C4-2B (cell line): Measurements from ENCODE around the gene RBBP8.
A peak's percentile ranks its signal among the peaks of the same experiment; 100 is the strongest.

ENCODE experiments used
- H3K27ac ChIP-seq: fragments of 450-650 bp; 2 replicates; pipeline ENCODE4 v1.5.1; 2017
- ZFX ChIP-seq: fragments of 450-650 bp; IDR thresholded peaks from 2 replicates; pipeline ENCODE4 v1.6.1; 2017
- TF ChIP-seq, protein P1 (sequence below): fragments of 450-650 bp; conservative IDR thresholded peaks from 2 replicates; pipeline ENCODE4 v1.5.1; 2017; ENCODE audit warnings: mild to moderate bottlenecking

RBBP8 gene

GRCh38 chr18:22975508-22975907, 42.4 kb downstream of the RBBP8 start:
- no peak for TF ChIP-seq ZFX
- TF ChIP-seq, protein P1, sequence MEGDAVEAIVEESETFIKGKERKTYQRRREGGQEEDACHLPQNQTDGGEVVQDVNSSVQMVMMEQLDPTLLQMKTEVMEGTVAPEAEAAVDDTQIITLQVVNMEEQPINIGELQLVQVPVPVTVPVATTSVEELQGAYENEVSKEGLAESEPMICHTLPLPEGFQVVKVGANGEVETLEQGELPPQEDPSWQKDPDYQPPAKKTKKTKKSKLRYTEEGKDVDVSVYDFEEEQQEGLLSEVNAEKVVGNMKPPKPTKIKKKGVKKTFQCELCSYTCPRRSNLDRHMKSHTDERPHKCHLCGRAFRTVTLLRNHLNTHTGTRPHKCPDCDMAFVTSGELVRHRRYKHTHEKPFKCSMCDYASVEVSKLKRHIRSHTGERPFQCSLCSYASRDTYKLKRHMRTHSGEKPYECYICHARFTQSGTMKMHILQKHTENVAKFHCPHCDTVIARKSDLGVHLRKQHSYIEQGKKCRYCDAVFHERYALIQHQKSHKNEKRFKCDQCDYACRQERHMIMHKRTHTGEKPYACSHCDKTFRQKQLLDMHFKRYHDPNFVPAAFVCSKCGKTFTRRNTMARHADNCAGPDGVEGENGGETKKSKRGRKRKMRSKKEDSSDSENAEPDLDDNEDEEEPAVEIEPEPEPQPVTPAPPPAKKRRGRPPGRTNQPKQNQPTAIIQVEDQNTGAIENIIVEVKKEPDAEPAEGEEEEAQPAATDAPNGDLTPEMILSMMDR = no peak
- no peak overlapping the region for H3K27ac ChIP-seq

GRCh38 chr18:22977847-22978701, 44.9 kb downstream of the RBBP8 start:
- no peak overlapping the region for H3K27ac ChIP-seq
- no peak for TF ChIP-seq ZFX
- TF ChIP-seq, protein P1 = no peak

GRCh38 chr18:22980394-22980793, 47.3 kb downstream of the RBBP8 start:
- no peak for TF ChIP-seq ZFX
- TF ChIP-seq, protein P1 = no peak
- no peak overlapping the region for H3K27ac ChIP-seq

- H3K27ac ChIP-seq = no peak overlapping the region
- TF ChIP-seq, protein P1 = no peak
- TF ChIP-seq ZFX = no peak
Measured at GRCh38 chr18:22981274-22982133, 48.4 kb downstream of the RBBP8 start.

- TF ChIP-seq, protein P1 = peak; percentile 76
- TF ChIP-seq ZFX = no peak
- H3K27ac ChIP-seq = no peak overlapping the region
Measured at GRCh38 chr18:22983175-22983574, 50.0 kb downstream of the RBBP8 start.

DNA sequence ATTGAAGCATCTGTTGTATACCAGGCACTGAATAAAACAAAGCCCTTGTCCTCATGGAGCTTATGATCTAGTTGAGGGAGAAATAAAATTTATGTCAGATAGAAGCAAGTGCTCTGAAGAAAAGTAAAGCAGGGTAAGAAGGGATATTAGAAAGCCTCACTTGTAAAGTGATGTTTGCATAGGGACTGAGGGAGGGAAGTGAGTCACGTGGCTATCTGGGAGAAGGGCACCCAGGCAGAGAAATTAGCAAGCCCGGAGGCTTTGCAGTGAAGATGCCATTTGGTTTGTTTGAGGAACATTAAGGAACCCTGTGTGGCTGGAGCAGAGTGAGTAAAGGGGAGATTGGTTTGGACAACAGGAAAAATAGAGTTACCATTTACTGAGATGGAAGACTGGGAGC, 52.1 kb downstream of the RBBP8 start:
- TF ChIP-seq, protein P1 = no peak
- no peak for TF ChIP-seq ZFX
- H3K27ac ChIP-seq = no peak overlapping the region

DNA sequence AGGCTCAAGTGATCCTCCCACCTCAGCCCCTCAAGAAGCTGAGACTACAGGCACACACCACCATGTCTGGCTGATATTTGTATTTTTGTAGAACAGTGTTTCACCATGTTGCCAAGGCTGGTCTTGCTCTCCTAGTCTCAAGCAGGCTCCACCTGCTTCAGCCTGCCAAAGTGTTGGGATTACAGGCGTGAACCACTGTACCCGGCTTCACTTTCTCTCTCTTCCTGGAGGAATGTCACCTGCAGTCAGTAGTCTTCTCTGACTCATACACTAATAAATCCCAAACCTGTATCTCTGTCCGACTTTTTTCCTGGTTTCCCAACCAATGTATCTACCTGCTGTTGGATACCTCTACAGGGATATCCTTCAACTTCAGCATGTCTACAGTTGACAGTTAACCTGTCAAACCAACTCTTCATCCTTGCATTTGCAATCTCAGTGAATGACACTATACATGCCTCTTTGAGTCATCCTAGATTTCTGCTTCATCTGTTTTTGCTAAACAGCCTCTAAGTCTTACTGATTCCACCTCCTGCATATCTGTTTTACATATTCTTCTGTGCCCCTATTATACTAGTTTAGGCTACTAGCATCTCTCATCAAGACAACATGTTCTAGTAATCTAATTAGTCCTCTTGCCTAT, 54.5 kb downstream of the RBBP8 start:
- TF ChIP-seq, protein P1 = no peak
- no peak for TF ChIP-seq ZFX
- no peak overlapping the region for H3K27ac ChIP-seq
